ENCODE data around the gene PRKAB1.

Gene PRKAB1

GRCh38 chr12:119714614-119715267 lies 46.8 kb downstream of the PRKAB1 start:
- no peak for DNase-seq

- DNase-seq: no peak
These were observed 47.3 kb downstream of the PRKAB1 start for GRCh38 chr12:119715268-119715620.

- no peak for DNase-seq
These were observed 50.2 kb downstream of the PRKAB1 start for GRCh38 chr12:119718141-119718540.

- no peak for DNase-seq
These were observed 52.4 kb downstream of the PRKAB1 start for GRCh38 chr12:119720349-119720748.

- no peak for DNase-seq
These were observed 53.4 kb downstream of the PRKAB1 start for GRCh38 chr12:119721306-119721705.

GRCh38 chr12:119725523-119725922 lies 57.6 kb downstream of the PRKAB1 start:
- no peak for DNase-seq

- no peak for DNase-seq
These were observed 59.9 kb downstream of the PRKAB1 start for GRCh38 chr12:119727600-119728443.

GRCh38 chr12:119728444-119728745 lies 60.5 kb downstream of the PRKAB1 start:
- DNase-seq: no peak

- DNase-seq: no peak
These were observed 61.9 kb downstream of the PRKAB1 start for GRCh38 chr12:119729871-119730270.

GRCh38 chr12:119730381-119730780 lies 62.4 kb downstream of the PRKAB1 start:
- no peak for DNase-seq
